Right cardiac atrium (tissue), 5 donors: ENCODE measurements around the gene MSLN. TPM values are rescaled to one million over a fixed set of nuclear protein-coding genes. Genes with fewer than 3 reads are reported as not detected.
"Not testable (repeated sequence)": the region's sequence is repeated elsewhere in the genome, so short reads cannot be mapped to it uniquely, and the experiment has no call there.

Source experiments
- ATAC-seq, 2 donors: fragments of 200-7000 bp; cut with Tn5 transposase; one replicate each; pipeline versions ENCODE4 v1.8.0 to v1.9.1; 2020; ENCODE audit warnings: moderate library complexity in 2 of 2, mild to moderate bottlenecking in 1 of 2
- DNase-seq, 3 donors: peaks; one replicate each; pipeline ENCODE4 v3.0.0-alpha.2; 2020
- H3K27ac ChIP-seq: one replicate; pipeline ENCODE4 v1.5.1; 2013; ENCODE audit warnings: mild to moderate bottlenecking, low read length, control low read depth, moderate library complexity
- H3K27me3 ChIP-seq: one replicate; pipeline ENCODE4 v1.6.1; 2013; ENCODE audit not compliant: control insufficient read depth, insufficient read depth
- H3K4me1 ChIP-seq: one replicate; pipeline ENCODE4 v1.6.1; 2013; ENCODE audit warnings: low read length; ENCODE audit not compliant: control insufficient read depth, insufficient read depth
- H3K4me3 ChIP-seq: one replicate; pipeline ENCODE4 v1.5.1; 2013; ENCODE audit warnings: low read length, control low read depth
- H3K9me3 ChIP-seq: one replicate; pipeline ENCODE4 v1.6.1; 2013; ENCODE audit warnings: low read length; ENCODE audit not compliant: control insufficient read depth
- WGBS: extraction: QIAGEN DNeasy Blood & Tissue Kit; methylation state at CpG from one replicate; pipeline ENCODE4 v1.1.7; 2013; 5-methylcytosine and 5-hydroxymethylcytosine counted together
- intact Hi-C, 4 donors: fragments of 100-400 bp; cut with DNase I; formaldehyde crosslinking; loops; one replicate each; pipeline versions ENCODE4 v1.11.0 to v1.14.0; 2022 to 2023
- polyA plus RNA-seq: library from polyadenylated mRNA; stranded (reverse); fragments of 200-250 nt; gene quantifications from one replicate; pipeline ENCODE4 v1.2.3, GENCODE V29; 2013
- total RNA-seq, 4 donors: library from RNA; stranded (reverse); fragmentation: NEBNext Ultra II Directional; extraction: Animal tissue kit (Norgen Biotek cat#: 25700); gene quantifications; one replicate each; pipeline ENCODE4 v1.2.1, GENCODE V29; 2021
- donor health status: healthy with polysubstance abuse.
- donor health status: DM: no; HTN: yes; CAD: no.
- donor health status: DM: no; HTN: no; CAD: no.
- donor health status: DM: no; HTN: yes; CAD: no; lungs with severe emphysema.
- donor health status: DM: yes; HTN: yes; CAD: no.

Gene MSLN
- total and polyA plus RNA-seq, 5 donors, result 0.92 to 3.1 (median 1.0) TPM; not detected in 2

GRCh38 chr16:739560-740458 lies 20.7 kb upstream of the MSLN start:
- DNase-seq, result peak in 1 of 3 donors; percentile 54
- H3K9me3 ChIP-seq, result no peaks in the 10 kb centered on the region
- H3K4me3 ChIP-seq, result peak overlapping the region; percentile 84
- no peak overlapping the region for H3K27ac ChIP-seq
- ATAC-seq, result peak in 1 of 2 donors; percentile 1
- intact Hi-C loops, result no loop called here
- WGBS, result 45% methylated on average over 38 of the region's 38 CpGs
- H3K4me1 ChIP-seq, result no peaks in the 10 kb centered on the region
- H3K27me3 ChIP-seq, result no peaks in the 10 kb centered on the region

- ATAC-seq (peak; percentile 31 to 53), DNase-seq (no peak)
- peak overlapping the region; percentile 84 for H3K4me3 ChIP-seq
- H3K9me3 ChIP-seq, result no peaks in the 10 kb centered on the region
- H3K4me1 ChIP-seq, result no peaks in the 10 kb centered on the region
- H3K27ac ChIP-seq, result peak overlapping the region; percentile 20
- intact Hi-C loops, result no loop called here
- H3K27me3 ChIP-seq, result no peaks in the 10 kb centered on the region
- 0% methylated on average over 22 of the region's 22 CpGs for WGBS
Observed at GRCh38 chr16:740459-740763, 20.1 kb upstream of the MSLN start.

DNA sequence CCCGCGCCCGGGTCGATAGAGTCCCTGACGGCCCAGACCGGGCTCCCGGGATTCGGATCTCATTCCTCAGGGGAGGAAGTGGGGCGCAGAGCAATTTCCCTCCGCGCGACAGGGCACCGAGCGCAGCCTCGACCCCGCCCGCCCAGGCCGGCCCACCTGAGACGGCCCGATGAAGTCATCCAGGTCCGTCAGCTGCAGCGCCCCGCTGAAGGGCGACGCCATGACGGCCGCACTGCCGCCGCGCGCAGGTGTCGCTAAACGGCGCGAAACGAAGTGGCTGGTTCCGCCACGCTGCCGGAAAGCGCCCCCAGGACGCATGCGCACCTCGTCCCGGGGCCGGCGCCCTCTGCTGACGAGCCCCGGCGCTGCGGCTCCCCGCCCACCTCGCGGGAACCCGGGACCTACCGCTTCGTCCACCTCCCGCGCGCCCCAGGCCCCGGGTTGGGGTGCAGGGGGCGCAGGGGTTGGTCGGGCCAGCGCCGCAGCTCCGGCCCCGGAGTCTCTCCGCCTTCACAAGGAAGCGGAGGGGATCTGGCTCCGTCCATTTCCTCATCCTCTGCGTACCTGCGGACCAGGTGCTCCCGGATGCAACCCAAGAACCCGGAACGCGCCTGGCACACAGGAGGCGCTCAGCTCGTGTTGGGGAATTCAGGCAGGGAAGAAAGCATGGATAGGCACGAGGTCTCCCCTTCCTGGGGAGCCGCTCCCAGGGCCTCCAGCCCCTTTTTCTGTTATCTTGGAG lies 19.6 kb upstream of the MSLN start, which contains the start of gene CIAO3:
TSS of gene CIAO3 (minus strand) at position 234 of the 742 bp plus-strand sequence. CDS start at position 222, 12 bp downstream.
- peak; percentile 89 to 92 for ATAC-seq
- intact Hi-C loops, result no loop called here

GRCh38 chr16:741986-742629 lies 18.4 kb upstream of the MSLN start:
- intact Hi-C loops, result no loop called here
- Histone ChIP-seq H3K27ac (no peak overlapping the region), H3K4me1 (no peaks in the 10 kb centered on the region), H3K9me3 (no peaks in the 10 kb centered on the region), H3K27me3 (no peaks in the 10 kb centered on the region), H3K4me3 (no peak overlapping the region)
- 86% methylated on average over 15 of the region's 15 CpGs for WGBS
- no peak for ATAC-seq
- peak in 1 of 3 donors; percentile 46 for DNase-seq

More for the DNA sequence above, 19.6 kb upstream of the MSLN start, which contains the start of gene CIAO3:
- no peaks in the 10 kb centered on the region for H3K27me3 ChIP-seq
- peak within 1 kb of the TSS; percentile 20 for H3K27ac ChIP-seq
- H3K9me3 ChIP-seq, result no peaks in the 10 kb centered on the region
- DNase-seq, result peak; percentile 88 to 96 (median 95)
- peak within 1 kb of the TSS; percentile 84 for H3K4me3 ChIP-seq
- no peaks in the 10 kb centered on the region for H3K4me1 ChIP-seq
- 1% methylated on average over 79 of the region's 79 CpGs for WGBS

DNA sequence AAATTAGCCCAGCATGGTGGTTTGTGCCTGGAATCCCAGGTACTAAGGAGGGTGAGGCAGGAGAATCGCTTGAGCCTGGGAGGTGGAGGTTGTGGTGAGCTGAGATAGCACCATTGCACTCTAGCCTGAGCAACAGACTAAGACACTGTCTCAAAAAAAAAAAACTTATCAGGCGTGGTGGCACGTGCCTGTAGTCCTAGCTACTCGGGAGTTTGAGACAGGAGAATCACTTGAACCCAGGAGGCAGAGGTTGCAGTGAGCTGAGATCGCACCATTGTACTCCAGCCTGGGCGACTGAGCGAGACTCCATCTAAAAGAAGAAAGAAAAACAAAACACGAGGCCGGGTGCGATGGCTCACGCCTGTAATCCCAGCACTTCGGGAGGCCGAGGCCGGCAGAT lies 17.6 kb upstream of the MSLN start:
- H3K9me3 ChIP-seq, intact Hi-C loops, H3K4me3 ChIP-seq, H3K4me1 ChIP-seq, H3K27me3 ChIP-seq, ATAC-seq, H3K27ac ChIP-seq: not testable (repeated sequence)
- peak in 1 of 3 donors; percentile 30 for DNase-seq
- WGBS, result 76% methylated on average over 14 of the region's 14 CpGs

GRCh38 chr16:743794-744500 lies 16.6 kb upstream of the MSLN start:
- Histone ChIP-seq H3K4me1 (no peaks in the 10 kb centered on the region), H3K27ac (no peak overlapping the region), H3K9me3 (no peaks in the 10 kb centered on the region), H3K27me3 (no peaks in the 10 kb centered on the region), H3K4me3 (no peak overlapping the region)
- DNase-seq (peak in 1 of 3 donors; percentile 47), ATAC-seq (no peak)
- whole genome bisulfite sequencing, result 76% methylated on average over 21 of the region's 21 CpGs
- intact Hi-C loops, result no loop called here

GRCh38 chr16:745739-746138 lies 14.8 kb upstream of the MSLN start:
- Histone ChIP-seq H3K27me3 (no peaks in the 10 kb centered on the region), H3K4me3 (no peak overlapping the region), H3K27ac (no peak overlapping the region), H3K4me1 (no peaks in the 10 kb centered on the region), H3K9me3 (no peaks in the 10 kb centered on the region)
- intact Hi-C loops, result no loop called here
- DNase-seq, result peak in 1 of 3 donors; percentile 40
- 4% methylated on average over 14 of the region's 14 CpGs for WGBS
- no peak for ATAC-seq

GRCh38 chr16:746637-747036 lies 13.9 kb upstream of the MSLN start:
- Histone ChIP-seq H3K9me3 (no peaks in the 10 kb centered on the region), H3K4me1 (no peaks in the 10 kb centered on the region), H3K4me3 (no peak overlapping the region), H3K27me3 (no peaks in the 10 kb centered on the region), H3K27ac (no peak overlapping the region)
- 77% methylated on average over 13 of the region's 13 CpGs for WGBS
- DNase-seq (no peak), ATAC-seq (no peak)
- intact Hi-C loops, result no loop called here

- Histone ChIP-seq H3K27me3 (no peaks in the 10 kb centered on the region), H3K27ac (no peak overlapping the region), H3K9me3 (no peaks in the 10 kb centered on the region), H3K4me3 (no peak overlapping the region), H3K4me1 (no peaks in the 10 kb centered on the region)
- DNase-seq, result peak in 1 of 3 donors; percentile 45
- 80% methylated on average over 39 of the region's 39 CpGs for WGBS
- intact Hi-C loops, result no loop called here
- no peak for ATAC-seq
Observed at GRCh38 chr16:747978-748746, 12.4 kb upstream of the MSLN start.

DNA sequence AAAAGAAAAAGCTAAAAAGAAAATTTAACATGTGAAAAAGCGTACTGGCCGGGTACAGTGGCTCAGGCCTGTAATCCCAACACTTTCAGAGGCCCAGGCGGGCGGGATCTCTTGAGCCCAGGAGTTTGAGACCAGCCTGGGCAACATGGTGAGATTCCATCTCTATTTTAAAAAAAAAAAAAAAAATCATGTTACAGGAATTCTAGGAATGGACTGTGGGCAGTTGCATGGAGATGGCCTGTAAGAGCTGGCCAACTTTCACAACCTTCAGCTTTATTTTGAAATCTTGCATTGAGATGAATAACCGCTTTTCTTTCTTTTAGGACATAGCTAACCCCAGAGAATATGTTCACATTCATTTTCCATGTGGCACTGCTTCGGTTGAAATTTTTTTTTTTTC lies 11.5 kb upstream of the MSLN start:
- Histone ChIP-seq H3K4me3 (no peak overlapping the region), H3K27me3 (no peaks in the 10 kb centered on the region), H3K9me3 (no peaks in the 10 kb centered on the region), H3K4me1 (no peaks in the 10 kb centered on the region), H3K27ac (no peak overlapping the region)
- intact Hi-C loops, result no loop called here
- ATAC-seq (no peak), DNase-seq (peak in 1 of 3 donors; percentile 29)
- 78% methylated on average over 6 of the region's 6 CpGs for WGBS
